AML-193 (cell line): ENCODE results near the gene PRTFDC1.
"Not testable (repeated sequence)": the region's sequence is repeated elsewhere in the genome, so short reads cannot be mapped to it uniquely, and the experiment has no call there.

ENCODE experiments used
- DNase-seq, 2 experiments: peaks; one replicate each; lab custom pipeline; 2025; lab: John Stamatoyannopoulos, UW

Gene PRTFDC1, protein sequence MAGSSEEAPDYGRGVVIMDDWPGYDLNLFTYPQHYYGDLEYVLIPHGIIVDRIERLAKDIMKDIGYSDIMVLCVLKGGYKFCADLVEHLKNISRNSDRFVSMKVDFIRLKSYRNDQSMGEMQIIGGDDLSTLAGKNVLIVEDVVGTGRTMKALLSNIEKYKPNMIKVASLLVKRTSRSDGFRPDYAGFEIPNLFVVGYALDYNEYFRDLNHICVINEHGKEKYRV

GRCh38 chr10:24952143-24952706 lies at the start of gene PRTFDC1:
TSS of gene PRTFDC1 (minus strand) at chr10:24952606. CDS start at chr10:24952575, 31 bp downstream.
- peak; percentile 8 to 11 for DNase-seq

DNA sequence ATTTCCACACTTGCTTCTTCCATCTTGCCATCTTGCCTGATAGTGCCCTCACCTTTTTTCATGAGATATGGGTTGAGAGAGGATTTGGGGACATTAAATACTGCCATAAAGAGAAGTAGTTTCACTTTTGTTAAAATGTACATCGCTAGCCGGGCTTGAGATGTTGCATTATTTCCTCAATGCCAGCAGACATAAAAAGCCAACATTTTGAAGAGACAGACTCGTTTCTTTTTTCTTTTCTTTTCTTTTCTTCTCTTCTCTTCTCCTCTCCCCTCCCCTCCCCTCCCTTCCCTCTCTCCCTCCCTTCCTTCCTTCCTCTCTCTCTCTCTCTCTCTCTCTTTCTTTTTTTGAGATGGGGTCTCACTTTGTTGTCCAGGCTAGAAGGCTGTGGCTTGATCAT lies 45.6 kb upstream of the PRTFDC1 start:
- no peak for DNase-seq

DNA sequence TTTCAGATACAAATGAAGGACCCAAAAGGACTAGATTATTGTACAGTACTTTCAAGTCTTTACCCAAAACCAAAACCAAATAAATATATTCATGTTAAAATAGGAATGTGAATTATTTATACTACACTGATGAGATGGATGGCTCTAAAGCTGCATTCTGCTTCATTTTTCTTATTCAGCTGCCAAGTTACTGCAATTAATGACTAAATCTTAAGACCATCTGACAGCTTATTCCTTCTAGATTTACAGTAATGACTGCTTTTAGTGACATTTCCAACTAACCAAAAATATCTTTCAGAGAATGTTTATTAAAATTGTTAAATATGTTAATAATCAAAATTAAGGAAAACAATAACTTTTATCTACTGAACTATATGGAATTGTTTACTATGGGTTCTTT lies 42.7 kb upstream of the PRTFDC1 start:
- DNase-seq: no peak

DNA sequence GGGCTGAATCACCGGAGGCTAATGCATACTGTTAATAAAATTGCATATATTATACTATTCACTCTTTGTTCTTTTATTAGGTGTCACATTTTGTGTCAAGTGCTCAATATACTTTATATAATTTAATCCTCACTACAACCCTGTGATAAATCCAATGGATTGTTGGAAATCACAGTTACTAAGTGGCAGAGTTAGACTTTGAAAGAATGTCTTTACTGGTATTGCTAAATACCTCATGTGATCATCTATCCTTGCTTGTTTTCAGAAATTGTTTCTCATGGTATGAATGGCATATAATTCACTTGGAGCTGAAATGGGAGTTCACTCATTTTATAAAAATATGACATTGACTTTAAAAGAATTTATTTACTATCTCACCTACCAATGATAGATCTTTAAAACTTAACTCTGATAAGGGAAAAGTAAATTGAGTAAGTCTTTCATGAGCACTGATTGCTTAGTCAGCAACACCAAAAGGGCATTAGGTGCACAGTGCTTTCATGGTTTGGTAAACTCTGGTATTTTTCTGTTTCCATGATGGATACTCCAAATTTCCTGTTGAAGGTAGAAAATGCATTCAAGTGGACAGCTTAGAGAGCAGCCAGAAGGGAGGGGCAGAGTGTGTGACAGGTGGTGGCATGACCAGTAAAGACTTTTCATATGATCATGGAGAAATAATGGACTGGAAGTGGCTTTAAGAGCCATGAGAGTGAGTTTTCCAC lies 41.0 kb upstream of the PRTFDC1 start:
- no peak for DNase-seq

DNA sequence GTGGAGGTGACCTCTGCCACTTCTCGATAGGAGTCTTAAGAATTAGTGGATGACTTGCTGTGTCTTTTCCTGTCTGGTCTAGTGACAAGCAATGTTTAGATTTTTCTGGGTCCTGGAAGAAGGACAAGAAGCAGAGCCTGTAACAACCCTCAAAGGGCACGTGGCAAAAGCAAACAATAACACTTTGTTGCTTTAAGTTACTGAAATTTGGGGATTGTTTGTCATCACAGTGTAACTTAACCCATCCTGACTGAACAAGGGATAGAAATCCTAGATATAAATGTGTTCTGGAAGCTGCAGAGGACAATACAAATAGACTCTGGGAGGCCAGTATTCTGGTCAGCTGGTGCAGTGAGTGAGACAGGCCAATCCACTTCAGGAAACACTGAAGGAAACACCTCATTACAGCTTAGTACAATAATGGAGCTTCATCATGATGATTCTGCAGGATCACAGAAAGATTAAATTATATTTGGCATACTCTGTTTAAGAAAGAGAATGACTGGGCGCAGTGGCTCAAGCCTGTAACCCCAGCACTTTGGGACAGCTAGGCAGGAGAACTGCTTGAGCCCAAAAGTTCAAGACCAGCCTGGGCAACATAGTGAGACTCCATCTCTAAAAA lies 40.2 kb upstream of the PRTFDC1 start:
- no peak for DNase-seq

GRCh38 chr10:24991298-24991697 lies 38.9 kb upstream of the PRTFDC1 start:
- no peak for DNase-seq

GRCh38 chr10:24989867-24990266 lies 37.5 kb upstream of the PRTFDC1 start:
- DNase-seq: peak; percentile 6 to 24

DNA sequence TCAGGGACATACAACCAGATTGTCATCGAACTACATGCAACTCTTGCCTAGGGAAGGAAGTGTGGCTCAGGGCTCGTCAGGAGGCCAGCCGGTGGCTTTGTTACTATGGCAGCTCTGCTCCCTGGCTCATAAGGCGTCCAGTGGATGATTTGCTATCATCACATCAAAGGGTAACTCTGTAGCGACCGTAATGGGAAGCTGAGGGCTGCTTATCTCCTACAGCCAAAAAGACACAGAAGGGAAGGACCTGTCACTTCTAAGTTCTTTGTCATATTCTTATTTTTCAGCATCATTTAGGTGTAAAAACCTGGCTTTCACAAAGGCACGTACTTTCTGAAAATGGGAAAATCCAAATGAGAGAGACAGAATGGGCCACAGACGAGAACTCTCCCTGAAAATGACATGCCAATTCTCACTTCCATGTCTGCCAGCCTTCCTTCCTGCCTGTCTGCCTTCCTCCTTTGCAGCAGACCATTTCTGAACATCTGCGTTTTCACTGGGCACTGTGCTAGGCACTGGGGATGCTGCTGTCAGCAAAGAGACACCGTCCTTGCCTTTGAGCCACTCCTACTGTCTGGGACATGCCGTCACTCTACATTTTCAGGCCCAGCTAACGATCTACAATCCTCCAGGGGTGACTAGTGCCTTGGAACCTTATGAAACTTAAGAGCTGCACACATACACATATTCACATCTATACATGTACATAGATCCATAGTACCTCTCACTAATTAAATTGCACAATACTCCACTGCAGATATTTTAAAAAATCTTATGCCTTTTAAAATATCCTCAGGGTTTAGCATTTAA lies 36.6 kb upstream of the PRTFDC1 start:
- no peak for DNase-seq

- no peak for DNase-seq
These were observed 32.5 kb upstream of the PRTFDC1 start for GRCh38 chr10:24984906-24985305.

DNA sequence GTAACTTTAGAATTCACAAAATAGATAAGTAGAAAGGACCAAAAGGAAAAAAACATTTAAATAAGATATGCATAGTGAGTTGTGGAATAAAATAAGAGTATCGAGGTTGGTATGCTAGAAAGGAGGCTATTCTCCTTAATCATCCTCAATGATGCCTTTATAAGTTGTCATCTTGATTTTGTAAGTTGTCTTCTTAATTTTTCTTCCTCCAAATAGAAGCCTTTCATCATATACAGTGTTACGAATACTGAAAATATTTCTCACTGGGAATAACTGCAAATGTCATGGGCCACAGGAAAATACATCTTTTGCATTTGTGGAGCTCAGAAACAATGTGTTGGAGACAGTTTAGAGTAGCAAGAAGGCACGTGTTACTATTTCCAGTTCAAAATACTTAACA lies 31.5 kb upstream of the PRTFDC1 start:
- no peak for DNase-seq

DNA sequence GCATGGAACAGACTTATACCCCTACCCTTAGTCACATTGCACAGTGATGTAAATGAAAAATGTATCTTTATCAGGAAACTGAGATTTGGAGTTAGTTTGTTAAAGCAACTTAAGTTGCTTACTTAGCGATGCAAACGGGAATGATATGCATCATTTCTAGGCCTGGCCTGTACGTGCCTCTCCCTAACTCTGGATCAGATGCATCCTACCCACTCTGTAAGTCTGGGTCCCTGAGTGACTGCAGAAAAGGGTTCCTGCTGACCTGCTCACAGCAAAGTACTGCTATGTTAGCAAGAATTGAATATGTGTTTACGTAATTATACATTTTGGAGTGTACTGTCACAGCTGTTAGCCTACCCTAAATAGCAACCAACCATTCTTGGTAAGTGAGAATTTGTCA lies 30.7 kb upstream of the PRTFDC1 start:
- DNase-seq: no peak

GRCh38 chr10:24982319-24983112 lies 30.1 kb upstream of the PRTFDC1 start:
- DNase-seq: no peak

DNA sequence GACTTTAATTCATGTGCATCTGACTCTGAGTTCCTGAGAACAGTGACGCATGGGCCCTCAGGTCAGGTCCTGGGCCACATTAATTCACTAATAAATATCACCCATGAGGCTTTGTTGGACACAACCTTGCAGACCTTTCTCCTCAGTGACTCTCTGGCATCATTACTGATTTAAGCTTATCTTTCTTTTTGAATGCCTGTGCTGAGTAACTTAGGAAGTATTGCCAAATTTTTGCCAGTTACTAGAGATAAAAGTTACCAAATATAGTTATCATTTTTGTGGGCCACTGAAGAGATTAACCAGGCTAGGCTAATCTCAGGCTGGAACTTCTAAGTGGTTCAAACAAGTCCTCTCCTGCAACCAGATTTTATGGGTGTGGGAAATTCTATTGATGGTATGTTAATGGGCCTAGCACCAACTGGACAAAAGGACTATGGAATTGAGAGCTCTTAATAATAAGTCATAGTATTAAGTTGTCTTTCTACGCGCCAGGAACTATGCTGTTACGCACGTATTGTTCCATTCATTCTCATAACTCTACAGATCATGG lies 28.8 kb upstream of the PRTFDC1 start:
- no peak for DNase-seq

DNA sequence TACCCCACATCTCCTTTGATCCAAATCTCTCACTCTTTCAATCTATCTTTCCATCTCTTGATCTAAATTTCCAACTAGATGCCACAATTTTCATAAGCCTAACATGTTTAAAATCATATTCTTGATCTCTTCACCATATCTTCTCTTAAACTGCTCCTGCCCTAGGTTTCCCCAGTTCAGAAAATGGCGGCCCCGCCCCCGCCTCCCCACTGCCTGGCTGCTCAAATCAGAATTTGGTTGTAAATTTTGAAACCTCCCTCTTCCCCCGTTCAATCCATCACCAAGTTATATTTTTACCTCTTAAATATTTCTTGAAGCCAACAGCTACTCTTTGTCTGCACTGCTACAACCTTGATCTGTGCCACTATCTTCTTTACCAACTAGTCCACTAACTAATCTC lies 27.3 kb upstream of the PRTFDC1 start:
- DNase-seq: no peak

DNA sequence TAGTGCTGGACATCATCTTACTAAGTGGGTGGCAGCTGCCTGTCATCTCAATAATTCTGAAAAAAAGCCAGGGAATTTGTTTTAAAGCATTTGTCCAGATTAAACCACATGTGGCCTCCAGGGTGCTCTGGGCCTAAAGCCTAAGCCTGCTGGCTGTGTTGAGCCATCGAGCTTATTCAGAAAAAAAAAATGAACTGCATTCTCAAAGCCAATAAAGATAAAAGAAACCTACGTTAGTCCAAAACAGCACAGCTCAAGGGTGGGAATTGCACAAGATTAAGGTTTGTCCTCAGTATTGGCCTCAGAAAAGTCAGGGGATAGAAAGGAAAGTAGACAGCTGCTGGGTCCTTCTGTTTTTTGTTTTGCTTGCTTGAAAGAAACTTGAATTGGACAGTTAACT lies 22.6 kb upstream of the PRTFDC1 start:
- DNase-seq: no peak

- DNase-seq: no peak
These were observed 20.8 kb upstream of the PRTFDC1 start for GRCh38 chr10:24973163-24973562.

GRCh38 chr10:24971374-24971773 lies 19.0 kb upstream of the PRTFDC1 start:
- DNase-seq: no peak

DNA sequence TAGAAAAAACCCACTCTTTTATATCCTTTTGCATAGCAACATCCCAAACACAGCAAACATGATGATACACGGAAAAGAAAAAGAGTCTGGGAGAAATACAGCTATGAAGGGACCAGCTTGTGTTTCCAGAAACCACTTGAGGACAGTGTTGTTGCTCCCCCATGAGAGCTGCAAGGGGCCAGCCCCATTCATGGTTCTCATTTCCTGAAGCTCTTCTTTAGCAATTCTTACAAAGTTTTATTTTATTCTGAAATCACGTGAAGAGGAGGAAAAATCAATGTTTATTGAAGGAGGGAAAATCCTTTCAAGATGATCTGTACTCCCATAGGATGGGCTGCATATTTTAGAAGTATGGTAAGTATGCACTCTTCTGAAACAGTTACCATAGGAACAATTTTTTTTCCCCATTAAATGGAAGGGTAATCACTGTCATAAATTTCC lies 17.5 kb upstream of the PRTFDC1 start:
- DNase-seq: no peak

- DNase-seq: not testable (repeated sequence)
These were observed 16.5 kb upstream of the PRTFDC1 start for GRCh38 chr10:24968951-24969350.

- no peak for DNase-seq
These were observed 15.9 kb upstream of the PRTFDC1 start for GRCh38 chr10:24968349-24968748.

GRCh38 chr10:24966962-24967481 lies 14.6 kb upstream of the PRTFDC1 start:
- no peak for DNase-seq
